Measurements from ENCODE around the gene THBD.

The THBD gene

GRCh38 chr20:23086056-23086566 lies 36.6 kb upstream of the THBD start, which contains the start of gene CD93:
Gene CD93, minus strand, starts transcription at chr20:23086324. Its CDS starts 132 bp downstream, at chr20:23086192.
- H3K4me2 ChIP-seq: no peak within 1 kb of the TSS
- no peaks in the 10 kb centered on the region for H3K36me3 ChIP-seq (ENCODE audit: insufficient read depth)
- no peak for TF ChIP-seq CTCF (conservative IDR thresholded peaks at IDR 0.05; ENCODE audit: low read depth, low read length)
- no peaks in the 10 kb centered on the region for H3K27me3 ChIP-seq (ENCODE audit: insufficient read depth, low read depth)
- H3K9ac ChIP-seq: no peak within 1 kb of the TSS
- H3K27ac ChIP-seq: no peak within 1 kb of the TSS
- H4K20me1 ChIP-seq (ENCODE audit: insufficient read depth): no peaks in the 10 kb centered on the region
- no peak within 1 kb of the TSS for H3K4me3 ChIP-seq (IDR thresholded peaks at IDR 0.05; ENCODE audit: insufficient read depth, low read depth, low read length)
- H3K4me1 ChIP-seq (ENCODE audit: low read depth, poor library complexity, severe bottlenecking): no peaks in the 10 kb centered on the region
- no peak within 1 kb of the TSS for H2AFZ ChIP-seq (ENCODE audit: low read depth)
- no peaks in the 10 kb centered on the region for H3K79me2 ChIP-seq (ENCODE audit: insufficient read depth, low read depth)

- Histone ChIP-seq H4K20me1 (ENCODE audit: insufficient read depth) (no peaks in the 10 kb centered on the region), H3K79me2 (ENCODE audit: insufficient read depth, low read depth) (no peaks in the 10 kb centered on the region), H3K27ac (no peak overlapping the region), H2AFZ (ENCODE audit: low read depth) (no peak overlapping the region), H3K4me1 (ENCODE audit: low read depth, poor library complexity, severe bottlenecking) (no peaks in the 10 kb centered on the region), H3K36me3 (ENCODE audit: insufficient read depth) (no peaks in the 10 kb centered on the region), H3K4me2 (no peak overlapping the region), H3K4me3 (IDR thresholded peaks at IDR 0.05; ENCODE audit: insufficient read depth, low read depth, low read length) (no peak overlapping the region), H3K27me3 (ENCODE audit: insufficient read depth, low read depth) (no peaks in the 10 kb centered on the region), H3K9ac (no peak overlapping the region)
- TF ChIP-seq CTCF (conservative IDR thresholded peaks at IDR 0.05; ENCODE audit: low read depth, low read length): no peak
Measured at GRCh38 chr20:23085436-23086055, 36.1 kb upstream of the THBD start.

- H3K79me2 ChIP-seq (ENCODE audit: insufficient read depth, low read depth): no peaks in the 10 kb centered on the region
- no peak overlapping the region for H3K9ac ChIP-seq
- no peak for TF ChIP-seq CTCF (conservative IDR thresholded peaks at IDR 0.05; ENCODE audit: low read depth, low read length)
- no peak overlapping the region for H3K4me2 ChIP-seq
- H2AFZ ChIP-seq (ENCODE audit: low read depth): no peak overlapping the region
- no peak overlapping the region for H3K4me3 ChIP-seq (IDR thresholded peaks at IDR 0.05; ENCODE audit: insufficient read depth, low read depth, low read length)
- no peaks in the 10 kb centered on the region for H3K36me3 ChIP-seq (ENCODE audit: insufficient read depth)
- no peaks in the 10 kb centered on the region for H3K4me1 ChIP-seq (ENCODE audit: low read depth, poor library complexity, severe bottlenecking)
- H4K20me1 ChIP-seq (ENCODE audit: insufficient read depth): no peaks in the 10 kb centered on the region
- no peak overlapping the region for H3K27ac ChIP-seq
- H3K27me3 ChIP-seq (ENCODE audit: insufficient read depth, low read depth): no peaks in the 10 kb centered on the region
Measured at GRCh38 chr20:23084845-23085365, 35.4 kb upstream of the THBD start.

GRCh38 chr20:23084282-23084844 lies 34.9 kb upstream of the THBD start:
- Histone ChIP-seq H3K4me1 (ENCODE audit: low read depth, poor library complexity, severe bottlenecking) (no peaks in the 10 kb centered on the region), H4K20me1 (ENCODE audit: insufficient read depth) (no peaks in the 10 kb centered on the region), H3K27me3 (ENCODE audit: insufficient read depth, low read depth) (no peaks in the 10 kb centered on the region), H3K9ac (no peak overlapping the region), H3K36me3 (ENCODE audit: insufficient read depth) (no peaks in the 10 kb centered on the region), H2AFZ (ENCODE audit: low read depth) (no peak overlapping the region), H3K27ac (no peak overlapping the region), H3K4me2 (no peak overlapping the region), H3K79me2 (ENCODE audit: insufficient read depth, low read depth) (no peaks in the 10 kb centered on the region), H3K4me3 (IDR thresholded peaks at IDR 0.05; ENCODE audit: insufficient read depth, low read depth, low read length) (no peak overlapping the region)
- no peak for TF ChIP-seq CTCF (conservative IDR thresholded peaks at IDR 0.05; ENCODE audit: low read depth, low read length)
